KOPT-K1 (cell line): Measurements from ENCODE around the gene TMEM131.

Source experiments
- H3K27ac ChIP-seq: fragments of 200-600 bp; sonication (generic); 2 replicates; pipeline ENCODE4 v1.5.1; 2016; ENCODE audit warnings: antibody characterized with exemption, mild to moderate bottlenecking, low read depth, low read length; ENCODE audit not compliant: poor library complexity, severe bottlenecking
- H3K36me3 ChIP-seq: fragments of 200-600 bp; sonication (generic); 2 replicates; pipeline ENCODE4 v1.5.1; 2017; ENCODE audit warnings: antibody characterized with exemption, mild to moderate bottlenecking, low read length, moderate library complexity; ENCODE audit not compliant: insufficient read depth
- H3K9me3 ChIP-seq: fragments of 200-600 bp; sonication (generic); 2 replicates; pipeline ENCODE4 v1.5.1; 2017; ENCODE audit warnings: antibody characterized with exemption, low read length, mild to moderate bottlenecking; ENCODE audit not compliant: insufficient read depth, poor library complexity, severe bottlenecking

TMEM131 gene

DNA sequence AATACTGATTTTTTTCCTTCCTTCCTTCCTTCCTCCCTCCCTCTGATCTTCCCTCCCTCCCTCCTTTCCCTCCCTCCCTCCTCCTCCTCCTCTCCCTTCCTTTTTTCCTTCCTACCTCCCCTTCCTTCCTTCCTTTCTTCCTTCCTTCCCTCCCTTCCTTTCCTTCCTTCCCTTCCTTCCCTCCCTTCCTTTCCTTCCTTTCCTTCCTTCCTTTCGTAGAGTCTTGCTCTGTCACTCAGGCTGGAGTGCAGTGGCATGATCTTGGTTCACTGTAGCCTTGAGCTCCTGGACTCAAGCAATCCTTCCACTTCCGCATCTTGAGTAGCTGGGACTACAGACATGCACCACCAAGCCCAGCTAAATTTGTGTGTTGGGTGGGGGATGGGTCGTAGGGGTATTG lies 8.9 kb upstream of the TMEM131 start:
- Histone ChIP-seq H3K36me3 (no peaks in the 10 kb centered on the region), H3K27ac (no peak overlapping the region), H3K9me3 (no peaks in the 10 kb centered on the region)

DNA sequence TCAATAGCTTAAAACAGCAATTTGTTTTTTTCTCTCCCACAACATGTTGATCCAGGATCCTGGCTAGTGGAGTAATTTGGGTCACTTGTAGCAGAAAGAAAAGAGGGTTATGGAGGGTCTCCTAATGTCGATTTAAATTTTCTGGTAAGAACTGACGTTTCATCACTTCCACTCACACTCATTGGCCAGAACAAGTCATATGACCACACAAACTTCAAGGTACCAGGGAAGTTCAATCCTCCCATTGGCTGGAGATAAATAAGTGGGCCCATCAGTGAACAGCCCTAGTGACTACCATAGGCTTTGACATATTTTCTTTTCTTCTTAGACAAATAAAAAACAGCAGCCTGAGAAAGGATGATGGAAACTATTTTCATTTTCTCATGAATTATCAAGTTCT lies 8.3 kb upstream of the TMEM131 start:
- H3K9me3 ChIP-seq = no peaks in the 10 kb centered on the region

DNA sequence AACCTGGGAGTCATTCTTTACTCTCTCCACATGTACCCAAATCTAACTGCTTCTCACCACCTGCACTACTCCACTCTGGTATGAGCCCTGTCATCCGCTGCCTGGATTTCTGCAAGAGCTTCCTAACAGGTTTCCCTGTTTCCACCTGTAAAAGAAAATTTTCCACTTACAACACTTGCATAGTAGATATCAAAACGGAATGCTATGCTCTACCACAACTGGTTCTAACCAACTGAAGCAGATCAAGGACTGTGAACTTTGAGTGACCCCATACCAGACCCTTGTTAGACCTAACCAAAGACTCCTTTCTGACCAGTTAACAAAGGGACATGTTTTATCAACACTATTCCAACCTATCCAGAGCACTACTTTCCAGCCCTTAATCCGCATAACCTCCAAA lies 3.8 kb upstream of the TMEM131 start:
- H3K9me3 ChIP-seq = no peaks in the 10 kb centered on the region
- H3K36me3 ChIP-seq = no peaks in the 10 kb centered on the region
- no peak overlapping the region for H3K27ac ChIP-seq

More for the DNA sequence above, 8.3 kb upstream of the TMEM131 start:
- Histone ChIP-seq H3K36me3 (no peaks in the 10 kb centered on the region), H3K27ac (no peak overlapping the region)

DNA sequence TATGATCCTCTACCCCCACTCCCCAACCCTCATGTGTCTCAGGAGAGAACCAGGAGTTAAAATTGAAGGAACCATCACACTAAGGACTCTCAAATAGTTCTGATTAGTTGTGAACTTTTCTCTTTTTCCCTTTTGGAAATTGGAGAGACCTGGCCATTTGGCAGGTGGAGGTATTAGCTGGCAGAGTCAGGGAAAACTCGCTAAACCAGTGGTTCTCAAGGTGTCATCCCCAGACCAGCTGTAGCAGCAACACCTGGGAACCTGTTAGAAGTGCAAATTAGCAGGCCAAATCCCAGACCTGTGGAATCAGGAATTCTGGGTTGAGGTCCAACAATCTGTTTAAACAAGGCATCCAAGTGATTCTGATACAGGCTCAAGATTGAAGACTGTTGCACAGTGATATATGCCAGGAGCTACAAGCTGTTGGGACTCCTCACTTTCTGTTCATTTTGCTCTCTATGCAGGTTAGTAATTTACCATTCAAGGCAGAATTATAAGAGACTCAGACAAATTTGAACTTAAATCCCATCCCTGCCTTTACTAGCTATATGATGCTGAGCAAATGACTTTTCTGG lies 2.8 kb upstream of the TMEM131 start:
- no peak overlapping the region for H3K27ac ChIP-seq
- H3K36me3 ChIP-seq = no peaks in the 10 kb centered on the region
- no peaks in the 10 kb centered on the region for H3K9me3 ChIP-seq

DNA sequence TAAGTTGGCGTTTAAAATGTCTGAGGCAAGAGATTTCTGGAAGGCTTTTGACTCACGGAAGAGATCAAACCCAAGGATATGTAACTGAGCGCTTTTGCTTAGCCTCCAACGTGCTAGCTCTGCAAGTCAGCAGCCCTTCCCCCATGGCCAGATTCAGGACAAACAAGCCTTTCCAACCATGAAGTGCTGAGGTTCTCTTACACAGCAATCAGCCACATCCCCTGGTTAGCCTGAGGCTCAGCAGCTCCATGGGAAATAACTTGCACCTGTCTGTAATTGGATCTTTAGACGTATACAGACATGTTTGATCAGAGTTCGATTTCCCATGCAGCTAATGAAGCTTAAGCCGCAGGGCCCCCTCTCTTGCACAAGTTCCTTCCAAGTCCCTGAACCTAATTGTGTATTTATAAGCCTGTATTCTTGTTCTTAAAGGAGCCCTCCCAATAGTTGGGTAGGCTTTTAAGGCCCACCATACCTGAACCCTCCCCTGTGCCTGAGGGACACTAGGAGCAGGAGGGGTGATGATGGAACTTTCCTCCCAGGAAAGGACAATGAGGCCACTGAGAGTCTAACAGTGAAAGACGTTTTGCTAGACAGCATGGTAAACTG lies 2.1 kb upstream of the TMEM131 start:
- no peaks in the 10 kb centered on the region for H3K36me3 ChIP-seq
- no peak overlapping the region for H3K27ac ChIP-seq
- no peaks in the 10 kb centered on the region for H3K9me3 ChIP-seq

DNA sequence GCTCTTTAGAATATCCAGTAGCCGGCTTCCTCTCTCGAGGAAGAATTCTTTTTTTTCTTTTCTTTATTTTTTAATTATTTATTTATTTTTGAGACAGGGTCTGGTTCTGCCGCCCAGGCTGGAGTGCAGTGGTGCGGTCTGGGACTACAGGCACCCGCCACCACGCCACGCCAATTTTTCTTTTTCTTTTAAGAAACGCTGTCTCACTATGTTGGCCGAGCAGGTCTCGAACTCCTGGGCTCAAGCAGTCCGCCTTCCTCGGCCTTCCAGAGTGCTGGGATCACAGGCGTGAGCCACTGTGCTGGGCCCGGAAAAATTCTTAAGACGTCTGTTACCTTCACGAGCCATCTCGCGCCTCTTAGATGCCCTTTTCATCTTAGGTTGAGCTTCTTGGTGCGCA lies 931 bp upstream of the TMEM131 start:
- no peaks in the 10 kb centered on the region for H3K9me3 ChIP-seq
- peak overlapping the region; percentile 89 for H3K27ac ChIP-seq
- H3K36me3 ChIP-seq = no peaks in the 10 kb centered on the region

DNA sequence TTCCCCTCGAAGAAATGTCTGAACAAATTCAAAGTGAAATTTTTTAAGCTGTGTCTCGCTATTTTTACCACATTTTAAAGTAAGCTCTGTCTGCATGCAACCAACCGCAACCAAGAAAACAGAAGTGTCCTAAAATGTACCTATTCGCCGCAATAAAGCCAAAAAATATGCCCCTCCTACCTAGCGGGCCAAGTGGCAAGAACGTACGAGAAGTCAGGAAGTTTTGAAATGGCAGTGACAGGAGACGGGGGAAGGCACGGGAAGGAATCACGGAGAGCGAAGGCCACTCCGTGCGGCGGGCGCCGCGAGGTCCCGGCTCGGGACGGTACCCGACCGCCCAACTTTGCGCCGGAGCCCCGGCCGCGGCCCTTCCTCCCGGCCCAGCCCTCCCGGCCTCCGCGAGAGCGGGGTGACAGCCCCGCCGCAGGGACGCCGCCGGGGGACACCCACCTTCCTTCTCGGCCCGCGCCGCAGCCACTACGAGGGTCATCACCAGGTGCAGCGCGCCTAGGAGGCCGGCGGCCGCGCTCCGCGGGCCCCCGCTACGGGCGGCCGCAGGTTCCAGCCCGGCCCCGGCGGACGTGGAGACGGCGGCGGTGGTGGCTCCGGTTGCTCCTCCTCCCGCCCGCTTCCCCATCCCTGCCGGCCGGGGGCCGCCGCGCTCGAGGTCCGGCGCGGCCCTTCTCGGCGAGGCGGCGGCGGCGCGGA lies 568 bp downstream of the TMEM131 start:
- Histone ChIP-seq H3K36me3 (no peaks in the 10 kb centered on the region), H3K27ac (peak overlapping the region; percentile 89), H3K9me3 (no peaks in the 10 kb centered on the region)

DNA sequence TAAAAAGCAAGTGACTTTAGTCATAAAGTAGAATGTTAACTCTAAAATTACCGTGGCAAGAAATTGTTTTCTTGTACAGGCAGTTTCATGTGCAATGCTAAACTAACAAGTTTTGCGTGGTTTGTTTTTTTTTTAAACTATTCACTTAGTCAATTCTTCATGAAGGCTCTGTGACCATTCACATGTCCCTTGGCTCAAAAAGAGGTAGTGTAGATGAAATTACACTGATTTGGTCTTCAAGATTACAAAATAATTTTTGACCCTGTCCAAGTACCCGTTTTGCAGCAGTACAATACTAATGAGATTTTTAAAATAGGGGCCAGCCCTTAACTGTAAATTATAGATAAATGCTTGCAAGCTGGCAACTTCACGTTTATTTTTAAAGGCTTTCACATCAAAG lies 1.3 kb downstream of the TMEM131 start:
- H3K36me3 ChIP-seq = no peaks in the 10 kb centered on the region
- peak overlapping the region; percentile 89 for H3K27ac ChIP-seq
- H3K9me3 ChIP-seq = no peaks in the 10 kb centered on the region

DNA sequence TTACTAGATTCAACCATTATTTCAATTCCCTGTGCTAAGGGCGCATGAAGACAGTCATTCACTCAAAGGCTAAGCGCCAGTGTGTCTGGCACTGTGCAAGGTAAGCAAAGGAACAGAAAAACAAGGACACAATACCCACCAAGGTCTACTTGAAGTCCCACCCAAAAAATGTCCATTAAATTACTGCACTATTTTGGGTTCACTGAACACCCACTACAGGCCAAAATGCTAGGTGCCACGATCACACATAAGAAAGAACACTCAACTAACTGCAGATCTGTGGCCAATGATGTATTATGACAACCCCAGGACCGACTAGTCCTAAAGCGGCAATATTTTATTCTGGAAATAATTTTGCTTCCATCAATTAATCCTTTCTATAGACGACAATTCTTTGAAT lies 1.8 kb downstream of the TMEM131 start:
- Histone ChIP-seq H3K36me3 (no peaks in the 10 kb centered on the region), H3K27ac (peak overlapping the region; percentile 89), H3K9me3 (peaks cover 1% of the 10 kb centered on the region)

DNA sequence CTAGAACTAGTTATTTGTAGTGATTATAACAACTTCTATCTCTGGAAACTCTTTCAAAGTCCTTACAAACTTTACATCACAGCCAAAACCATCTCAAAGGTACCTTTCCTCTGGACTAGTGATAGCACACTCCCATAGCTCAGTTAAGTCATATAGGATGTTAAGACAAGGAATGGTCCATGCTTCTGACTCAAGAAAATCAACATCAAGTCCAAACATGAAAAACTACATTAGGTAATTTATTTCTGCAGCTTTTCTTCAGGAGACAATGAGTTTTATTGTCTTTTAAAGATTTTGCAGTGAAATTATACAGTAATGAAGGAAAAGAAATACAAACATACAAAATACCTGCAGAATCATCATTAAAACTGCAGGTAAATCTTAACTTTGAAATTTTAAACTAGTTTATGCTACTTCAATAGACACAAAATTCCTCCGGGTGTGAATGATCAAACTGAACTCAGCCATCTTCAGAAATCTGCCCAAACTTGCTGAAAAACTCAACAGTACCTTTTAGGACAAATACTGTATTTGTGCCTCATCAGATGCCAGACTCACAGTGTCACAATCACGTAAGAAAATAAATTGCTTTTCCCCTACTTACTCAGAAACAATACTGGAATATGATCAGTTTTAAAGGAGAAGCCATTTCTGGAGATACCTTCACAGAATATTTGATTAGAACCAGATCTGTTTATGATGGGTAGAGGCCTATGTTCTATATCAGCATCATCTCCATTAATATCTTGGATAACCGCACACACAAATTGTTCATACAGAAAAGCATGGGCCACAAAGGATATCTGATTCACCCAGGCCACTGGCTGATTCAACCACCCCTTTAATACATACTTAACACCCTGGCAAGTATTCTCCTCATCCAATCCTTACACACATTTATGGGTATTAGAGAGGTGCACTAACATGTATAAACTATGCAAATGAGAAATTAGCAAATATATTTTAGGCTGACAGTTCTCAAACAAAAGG lies 2.6 kb downstream of the TMEM131 start:
- peaks cover 9% of the 10 kb centered on the region for H3K9me3 ChIP-seq
- no peaks in the 10 kb centered on the region for H3K36me3 ChIP-seq
- H3K27ac ChIP-seq = no peak overlapping the region

DNA sequence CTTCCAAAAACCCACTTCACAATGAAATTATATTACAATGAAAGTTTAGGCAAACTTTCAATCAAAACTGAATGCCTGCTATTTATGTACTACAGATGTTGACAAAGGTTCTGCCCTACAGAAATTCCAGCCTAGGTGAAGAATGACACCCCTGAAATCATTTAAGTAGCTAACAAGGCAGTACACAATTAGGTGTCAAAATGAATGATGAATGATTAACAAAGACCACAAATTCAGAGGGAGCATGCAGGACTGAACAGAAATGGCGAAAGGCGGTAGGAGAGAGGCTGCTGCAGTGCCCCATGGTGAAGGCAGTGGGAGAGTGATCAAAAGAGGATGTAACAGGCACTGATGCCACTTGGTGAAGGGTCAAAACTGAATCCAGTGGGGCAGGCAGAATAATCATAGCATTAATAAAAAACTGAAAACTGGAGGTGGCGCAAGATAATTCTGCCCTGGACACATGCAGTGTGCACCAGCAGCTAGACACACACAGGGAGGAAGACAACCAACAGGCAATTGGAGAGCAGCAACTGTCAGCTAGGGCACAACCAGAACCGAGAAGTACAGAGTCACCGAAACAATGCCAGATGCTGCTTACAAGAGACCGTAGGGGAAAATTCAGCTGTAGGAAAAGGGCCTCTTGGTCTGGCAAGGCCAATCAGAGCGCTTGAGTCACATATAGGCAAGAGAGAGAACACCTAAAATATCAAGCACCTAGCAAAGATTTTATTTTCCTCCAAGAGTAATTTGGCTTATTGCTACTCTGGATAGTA lies 4.5 kb downstream of the TMEM131 start:
- H3K27ac ChIP-seq = no peak overlapping the region
- peaks cover 27% of the 10 kb centered on the region for H3K9me3 ChIP-seq
- no peaks in the 10 kb centered on the region for H3K36me3 ChIP-seq

DNA sequence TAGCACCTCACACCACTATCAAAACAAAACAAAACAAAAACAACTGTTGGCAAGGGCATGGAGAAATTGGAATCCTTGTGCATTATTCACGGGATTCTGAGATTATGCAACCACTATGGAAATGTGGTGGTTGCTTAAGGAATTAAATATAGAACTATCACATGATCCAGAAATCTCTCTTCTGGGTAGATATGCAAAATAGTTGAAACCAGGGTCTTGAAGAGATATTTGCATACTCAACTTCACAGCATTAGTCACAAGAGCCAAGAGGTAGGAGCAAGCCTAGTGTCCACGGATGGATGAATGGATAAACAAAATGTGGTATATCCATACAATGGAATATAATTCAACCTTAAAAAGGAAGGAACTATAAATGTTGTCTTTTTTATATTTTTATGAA lies 7.0 kb downstream of the TMEM131 start:
- H3K9me3 ChIP-seq = peaks cover 38% of the 10 kb centered on the region
- no peaks in the 10 kb centered on the region for H3K36me3 ChIP-seq
- no peak overlapping the region for H3K27ac ChIP-seq

DNA sequence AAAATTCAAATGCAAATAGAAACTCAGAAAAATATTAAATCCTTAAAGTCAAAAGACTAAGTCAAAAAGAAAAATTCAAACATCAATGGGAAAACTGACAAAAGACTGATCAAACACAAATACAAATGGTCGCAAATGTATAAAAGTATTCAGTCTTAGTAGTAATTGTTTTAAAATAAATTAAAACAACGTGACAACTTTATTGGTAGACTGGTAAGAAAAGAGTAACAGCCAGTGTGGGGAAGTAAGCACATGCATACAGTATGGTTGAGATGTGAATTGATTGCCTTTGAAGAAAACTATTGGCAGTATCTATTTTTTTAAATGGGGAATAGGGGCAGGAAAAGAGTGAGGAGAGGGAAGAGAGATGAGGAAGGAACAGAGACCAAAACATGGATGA lies 9.8 kb downstream of the TMEM131 start:
- peaks cover 38% of the 10 kb centered on the region for H3K9me3 ChIP-seq
- H3K36me3 ChIP-seq = 0 out of 2 replicates have a peak, but pooled peaks cover 5% of the 10 kb centered on the region
- H3K27ac ChIP-seq = no peak overlapping the region

DNA sequence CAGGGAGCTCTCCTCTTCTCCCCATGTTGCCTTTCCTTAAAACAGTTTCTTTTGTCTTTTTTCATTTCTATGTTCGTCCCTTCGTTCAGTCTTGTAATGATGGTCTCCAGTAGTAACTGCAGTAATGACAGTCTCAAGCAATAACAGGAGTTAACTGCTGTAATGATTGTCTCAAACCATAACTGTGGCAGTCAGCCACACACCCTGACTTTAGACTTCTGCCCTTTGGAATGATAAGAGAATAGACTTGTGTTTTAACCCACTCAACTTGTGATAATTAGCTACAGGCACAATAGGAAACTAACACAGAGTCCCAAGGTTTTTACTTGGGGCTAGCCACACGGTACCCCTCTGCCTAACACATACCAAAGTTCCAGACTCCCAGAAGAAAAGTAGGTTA lies 12.1 kb downstream of the TMEM131 start:
- Histone ChIP-seq H3K36me3 (peaks cover 8% of the 10 kb centered on the region; the same call in 1 of the 2 replicates), H3K27ac (no peak overlapping the region), H3K9me3 (peaks cover 51% of the 10 kb centered on the region)
